GM18498 (cell line): ENCODE measurements around the gene ARHGEF19.
"Not testable (repeated sequence)": the region's sequence is repeated elsewhere in the genome, so short reads cannot be mapped to it uniquely, and the experiment has no call there.

Experiments
- ATAC-seq: cut with Tn5 transposase; IDR thresholded peaks from one replicate; pipeline ENCODE4 v1.9.1; 2021; ENCODE audit warnings: mild to moderate bottlenecking, moderate library complexity; ENCODE audit not compliant: unreplicated experiment

The ARHGEF19 gene

GRCh38 chr1:16205891-16206546 lies 6.4 kb downstream of the ARHGEF19 start:
- peak; percentile 14 for ATAC-seq

- no peak for ATAC-seq
These were observed 7.1 kb downstream of the ARHGEF19 start for GRCh38 chr1:16205334-16205671.

GRCh38 chr1:16204634-16205333 lies 7.7 kb downstream of the ARHGEF19 start:
- no peak for ATAC-seq

- no peak for ATAC-seq
These were observed 8.2 kb downstream of the ARHGEF19 start for GRCh38 chr1:16204216-16204615.

GRCh38 chr1:16203550-16203949 lies 8.9 kb downstream of the ARHGEF19 start:
- ATAC-seq: no peak

- ATAC-seq: no peak
These were observed 9.9 kb downstream of the ARHGEF19 start for GRCh38 chr1:16202281-16203210.

- ATAC-seq: no peak
These were observed 12.8 kb downstream of the ARHGEF19 start for GRCh38 chr1:16199700-16200099.

GRCh38 chr1:16199157-16199501 lies 13.3 kb downstream of the ARHGEF19 start:
- ATAC-seq: no peak

GRCh38 chr1:16198444-16199156 lies 13.9 kb downstream of the ARHGEF19 start:
- ATAC-seq: no peak

GRCh38 chr1:16196874-16197273 lies 15.6 kb downstream of the ARHGEF19 start:
- no peak for ATAC-seq

- ATAC-seq: not testable (repeated sequence)
These were observed 16.3 kb downstream of the ARHGEF19 start for GRCh38 chr1:16196139-16196538.

GRCh38 chr1:16195518-16195905 lies 16.9 kb downstream of the ARHGEF19 start:
- no peak for ATAC-seq

- ATAC-seq: no peak
These were observed 20.4 kb downstream of the ARHGEF19 start for GRCh38 chr1:16191916-16192546.

GRCh38 chr1:16191309-16191708 lies 21.1 kb downstream of the ARHGEF19 start:
- no peak for ATAC-seq

GRCh38 chr1:16189921-16190621 lies 22.4 kb downstream of the ARHGEF19 start:
- ATAC-seq: no peak

GRCh38 chr1:16189003-16189402 lies 23.4 kb downstream of the ARHGEF19 start:
- no peak for ATAC-seq

GRCh38 chr1:16187748-16188401 lies 24.6 kb downstream of the ARHGEF19 start:
- no peak for ATAC-seq

- no peak for ATAC-seq
These were observed 25.7 kb downstream of the ARHGEF19 start for GRCh38 chr1:16186655-16187235.
